Neural crest cell (in vitro differentiated cells): ENCODE results near the gene MYO5A. TPM values are rescaled to one million over a fixed set of nuclear protein-coding genes. Genes with fewer than 3 reads are reported as not detected.

Source experiments
- DNase-seq: peaks from one replicate; pipeline ENCODE4 v3.0.0; 2021; ENCODE audit warnings: low read depth, mixed read lengths, low spot score
- H3K27ac Mint-ChIP-seq: one replicate; pipeline ENCODE4 v1.8.0; 2021; ENCODE audit warnings: mild to moderate bottlenecking, mixed read lengths; ENCODE audit not compliant: unreplicated experiment
- H3K27me3 Mint-ChIP-seq: 2 replicates; pipeline ENCODE4 v1.8.0; 2021; ENCODE audit warnings: low read depth, mild to moderate bottlenecking, mixed read lengths
- H3K36me3 Mint-ChIP-seq: 2 replicates; pipeline ENCODE4 v1.8.0; 2021; ENCODE audit warnings: low read depth, mild to moderate bottlenecking, mixed read lengths
- H3K4me1 Mint-ChIP-seq: 2 replicates; pipeline ENCODE4 v1.8.0; 2021; ENCODE audit warnings: mixed read lengths
- H3K4me3 Mint-ChIP-seq: one replicate; pipeline ENCODE4 v1.8.0; 2021; ENCODE audit warnings: mild to moderate bottlenecking, mixed read lengths
- H3K9me3 Mint-ChIP-seq: 2 replicates; pipeline ENCODE4 v1.8.0; 2021; ENCODE audit warnings: mixed read lengths
- total RNA-seq: library from RNA; stranded (reverse); gene quantifications from 2 replicates; pipeline ENCODE4 v1.2.1, GENCODE V29; 2021
- TF ChIP-seq, protein P1 (sequence below): fragments of 200-600 bp; sonication (generic); conservative IDR thresholded peaks from 2 replicates; pipeline ENCODE4 v1.5.0; 2021; ENCODE audit warnings: antibody characterized with exemption, mild to moderate bottlenecking

The MYO5A gene
- total RNA-seq, 1 donor from 2014 or later, result 29.1 TPM

DNA sequence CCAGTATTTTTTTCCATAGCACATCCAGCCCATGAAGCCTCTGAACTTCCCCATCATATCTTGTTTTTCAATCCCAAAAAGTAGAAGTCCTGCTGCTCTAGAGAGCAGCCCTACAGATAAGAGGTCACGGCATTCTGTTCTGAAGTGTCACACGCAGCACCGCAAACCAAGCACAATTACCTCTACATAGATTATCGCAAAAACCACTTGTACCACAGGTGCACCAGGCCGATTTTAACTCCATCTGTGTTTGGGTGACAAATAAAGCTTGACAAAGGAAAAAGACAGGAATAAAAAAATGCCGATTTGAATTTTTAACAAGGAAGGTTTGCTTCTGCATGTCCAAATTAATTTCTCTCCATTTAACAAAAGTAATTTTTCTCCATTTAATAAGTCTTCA, 113.7 kb downstream of the MYO5A start:
- Mint-ChIP-seq H3K27ac (no peak overlapping the region), H3K27me3 (no peaks in the 10 kb centered on the region), H3K4me1 (no peaks in the 10 kb centered on the region), H3K36me3 (peaks cover 3% of the 10 kb centered on the region), H3K9me3 (no peaks in the 10 kb centered on the region), H3K4me3 (no peak overlapping the region)
- no peak for DNase-seq
- TF ChIP-seq, protein P1, sequence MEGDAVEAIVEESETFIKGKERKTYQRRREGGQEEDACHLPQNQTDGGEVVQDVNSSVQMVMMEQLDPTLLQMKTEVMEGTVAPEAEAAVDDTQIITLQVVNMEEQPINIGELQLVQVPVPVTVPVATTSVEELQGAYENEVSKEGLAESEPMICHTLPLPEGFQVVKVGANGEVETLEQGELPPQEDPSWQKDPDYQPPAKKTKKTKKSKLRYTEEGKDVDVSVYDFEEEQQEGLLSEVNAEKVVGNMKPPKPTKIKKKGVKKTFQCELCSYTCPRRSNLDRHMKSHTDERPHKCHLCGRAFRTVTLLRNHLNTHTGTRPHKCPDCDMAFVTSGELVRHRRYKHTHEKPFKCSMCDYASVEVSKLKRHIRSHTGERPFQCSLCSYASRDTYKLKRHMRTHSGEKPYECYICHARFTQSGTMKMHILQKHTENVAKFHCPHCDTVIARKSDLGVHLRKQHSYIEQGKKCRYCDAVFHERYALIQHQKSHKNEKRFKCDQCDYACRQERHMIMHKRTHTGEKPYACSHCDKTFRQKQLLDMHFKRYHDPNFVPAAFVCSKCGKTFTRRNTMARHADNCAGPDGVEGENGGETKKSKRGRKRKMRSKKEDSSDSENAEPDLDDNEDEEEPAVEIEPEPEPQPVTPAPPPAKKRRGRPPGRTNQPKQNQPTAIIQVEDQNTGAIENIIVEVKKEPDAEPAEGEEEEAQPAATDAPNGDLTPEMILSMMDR, result no peak

DNA sequence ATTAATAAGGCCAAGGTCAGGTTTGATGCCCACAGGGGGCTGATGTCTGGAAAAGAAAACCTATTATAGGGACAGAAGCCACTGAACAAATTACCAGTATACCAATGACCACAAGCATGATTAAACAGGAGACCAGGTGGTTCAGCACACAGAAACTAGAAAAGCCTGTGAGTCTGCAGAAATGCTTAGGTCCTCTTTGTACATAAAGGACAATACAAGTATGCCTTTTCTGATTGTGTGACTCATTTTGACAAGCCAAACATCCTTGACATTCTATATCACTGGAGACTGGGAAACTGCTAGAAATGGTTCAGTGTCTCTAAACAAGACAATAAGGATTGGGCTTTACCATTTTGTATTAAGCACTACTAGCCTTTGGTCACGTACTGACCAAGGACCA, 119.9 kb downstream of the MYO5A start:
- Mint-ChIP-seq H3K36me3 (peaks cover 3% of the 10 kb centered on the region), H3K9me3 (no peaks in the 10 kb centered on the region), H3K4me1 (no peaks in the 10 kb centered on the region), H3K27ac (no peak overlapping the region), H3K27me3 (no peaks in the 10 kb centered on the region), H3K4me3 (no peak overlapping the region)
- TF ChIP-seq, protein P1, result no peak
- DNase-seq, result no peak

DNA sequence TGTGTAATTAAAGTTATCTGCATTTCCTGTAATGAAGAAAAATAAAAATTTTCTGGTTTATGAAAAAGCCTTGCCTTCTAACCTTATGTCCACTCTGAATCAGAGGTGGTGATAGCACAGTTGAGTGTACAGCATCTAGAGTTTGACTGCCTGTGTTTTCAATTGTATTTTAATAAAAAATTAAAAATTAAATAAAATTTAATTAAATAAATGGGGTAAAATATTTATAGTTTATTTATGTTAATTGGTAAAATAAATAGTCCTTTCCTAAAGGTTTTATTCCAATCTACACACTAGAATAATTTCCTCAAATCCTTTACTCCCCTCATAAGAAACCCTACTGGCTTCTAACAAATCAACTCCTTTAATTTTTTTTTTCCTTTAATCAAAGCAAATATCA, 121.3 kb downstream of the MYO5A start:
- H3K27ac Mint-ChIP-seq, result no peak overlapping the region
- TF ChIP-seq, protein P1, result no peak
- no peaks in the 10 kb centered on the region for H3K4me1 Mint-ChIP-seq
- H3K4me3 Mint-ChIP-seq, result no peak overlapping the region
- no peaks in the 10 kb centered on the region for H3K27me3 Mint-ChIP-seq
- DNase-seq, result no peak
- H3K36me3 Mint-ChIP-seq, result peaks cover 6% of the 10 kb centered on the region
- H3K9me3 Mint-ChIP-seq, result no peaks in the 10 kb centered on the region

DNA sequence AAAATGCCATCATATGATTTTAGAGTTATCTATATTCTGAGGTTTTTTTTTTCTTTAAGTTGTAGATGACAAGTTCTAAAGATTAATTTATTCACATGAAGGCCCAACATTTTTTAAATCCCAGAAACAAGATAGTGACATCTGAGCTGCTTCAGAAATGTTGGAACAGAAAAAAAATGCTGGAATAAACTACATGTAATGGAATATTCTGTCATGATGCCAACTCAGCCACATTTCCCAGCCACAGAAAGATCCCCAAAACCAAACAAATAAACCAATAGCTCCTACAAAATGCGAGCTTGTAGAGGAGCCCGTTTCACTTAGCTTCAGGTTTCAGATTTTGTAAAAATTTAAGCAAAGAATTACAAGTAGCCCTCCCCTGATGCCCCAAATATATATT, 122.1 kb downstream of the MYO5A start:
- no peak overlapping the region for H3K27ac Mint-ChIP-seq
- H3K36me3 Mint-ChIP-seq, result peaks cover 6% of the 10 kb centered on the region
- TF ChIP-seq, protein P1, result no peak
- H3K4me3 Mint-ChIP-seq, result no peak overlapping the region
- no peaks in the 10 kb centered on the region for H3K4me1 Mint-ChIP-seq
- H3K9me3 Mint-ChIP-seq, result no peaks in the 10 kb centered on the region
- no peak for DNase-seq
- no peaks in the 10 kb centered on the region for H3K27me3 Mint-ChIP-seq

DNA sequence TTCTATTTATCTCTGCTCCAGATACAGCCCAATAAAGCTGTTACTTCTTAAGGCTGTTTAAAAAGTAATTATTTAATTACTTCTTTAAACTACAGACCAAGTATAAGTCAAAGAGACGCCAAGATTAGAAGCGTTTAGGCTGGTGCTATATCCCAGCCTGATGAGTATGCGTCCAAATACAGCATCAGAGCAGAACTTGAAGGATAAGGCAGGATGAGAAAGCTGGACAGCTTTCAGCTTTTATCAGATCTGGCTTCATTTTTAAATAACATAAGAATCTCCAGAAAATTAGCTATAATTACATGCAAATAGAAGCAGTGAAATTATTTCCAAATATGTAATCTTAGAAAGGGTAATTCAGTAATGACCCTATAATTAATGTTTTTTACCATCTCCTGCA, 122.8 kb downstream of the MYO5A start:
- H3K4me1 Mint-ChIP-seq, result no peaks in the 10 kb centered on the region
- DNase-seq, result no peak
- no peak overlapping the region for H3K27ac Mint-ChIP-seq
- no peak overlapping the region for H3K4me3 Mint-ChIP-seq
- no peaks in the 10 kb centered on the region for H3K9me3 Mint-ChIP-seq
- TF ChIP-seq, protein P1, result no peak
- peaks cover 6% of the 10 kb centered on the region for H3K36me3 Mint-ChIP-seq
- no peaks in the 10 kb centered on the region for H3K27me3 Mint-ChIP-seq

DNA sequence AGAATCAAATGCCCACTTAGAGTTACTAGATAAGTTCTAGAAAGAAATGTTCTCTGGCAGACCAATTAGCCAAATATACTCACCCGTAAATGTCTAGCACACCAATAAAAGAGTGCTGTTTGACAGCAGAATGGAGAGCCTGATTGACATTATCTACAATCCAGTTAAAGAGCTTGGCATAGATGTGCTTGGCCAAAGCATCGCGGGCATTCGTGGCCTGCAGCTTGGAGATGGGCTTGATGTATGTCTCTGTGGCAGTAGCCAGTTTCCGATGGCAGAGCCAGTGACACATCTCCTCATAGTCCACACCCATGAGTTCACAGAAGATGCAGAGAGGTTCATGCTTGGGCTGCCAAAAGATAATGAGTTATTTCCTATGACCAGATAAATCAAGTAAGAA, 131.6 kb downstream of the MYO5A start:
- Mint-ChIP-seq H3K4me3 (no peak overlapping the region), H3K27me3 (no peaks in the 10 kb centered on the region), H3K4me1 (no peaks in the 10 kb centered on the region), H3K27ac (no peak overlapping the region), H3K9me3 (no peaks in the 10 kb centered on the region), H3K36me3 (no peaks in the 10 kb centered on the region)
- DNase-seq, result no peak
- TF ChIP-seq, protein P1, result no peak
